Gastrocnemius medialis (tissue), 4 donors: ENCODE results near the gene COLEC11. TPM values are rescaled to one million over a fixed set of nuclear protein-coding genes. Genes with fewer than 3 reads are reported as not detected.
A peak's percentile ranks its signal among the peaks of the same experiment; 100 is the strongest.

Experiments
- ATAC-seq, 2 donors: fragments of 150-250 bp; one replicate each; pipeline ENCODE4 v1.9.1; 2016
- DNase-seq, 2 donors: peaks; one replicate each; pipeline ENCODE4 v3.0.0-alpha.2; 2019
- H3K27ac ChIP-seq, 4 donors: fragments of 200-600 bp; sonication (generic); 1 replicate in 1 of 4; 2 replicates in 3 of 4; pipeline ENCODE4 v1.5.1; 2016 to 2018; ENCODE audit warnings: mild to moderate bottlenecking in 2 of 4, moderate library complexity in 1 of 4
- H3K27me3 ChIP-seq, 3 donors: fragments of 200-600 bp; sonication (generic) in 2 of 3; 1 replicate in 1 of 3; 2 replicates in 2 of 3; pipeline versions ENCODE4 v1.5.1 to v1.6.0; 2016 to 2019; ENCODE audit warnings: mild to moderate bottlenecking in 1 of 3, moderate library complexity in 1 of 3
- H3K36me3 ChIP-seq, 2 donors: fragments of 200-600 bp; sonication (generic) in 1 of 2; one replicate each; pipeline ENCODE4 v1.5.1; 2017 to 2018
- H3K4me1 ChIP-seq, 2 donors: fragments of 200-600 bp; sonication (generic) in 1 of 2; one replicate each; pipeline ENCODE4 v1.5.1; 2016 to 2017; ENCODE audit warnings: mild to moderate bottlenecking in 2 of 2
- H3K4me3 ChIP-seq, 4 donors: fragments of 200-600 bp; sonication (generic) in 3 of 4; 1 replicate in 1 of 4; 2 replicates in 3 of 4; pipeline ENCODE4 v1.5.1; 2016 to 2019; ENCODE audit warnings: mild to moderate bottlenecking in 2 of 4
- H3K9me3 ChIP-seq, 3 donors: fragments of 200-600 bp; sonication (generic) in 2 of 3; 1 replicate in 1 of 3; 2 replicates in 2 of 3; pipeline ENCODE4 v1.5.1; 2016 to 2019
- CTCF ChIP-seq, 5 experiments: fragments of 450-650 bp in 3 of 5; fragments of 200-600 bp in 2 of 5; sonication (generic) in 2 of 5; IDR thresholded peaks in 4 of 5; conservative IDR thresholded peaks in 1 of 5; 1 replicate in 4 of 5; 2 replicates in 1 of 5; pipeline ENCODE4 v1.5.1; 2016 to 2019; ENCODE audit warnings: antibody characterized with exemption in 5 of 5, mild to moderate bottlenecking in 3 of 5, moderate library complexity in 3 of 5
- POLR2A ChIP-seq, 2 donors: fragments of 450-650 bp; IDR thresholded peaks; one replicate each; pipeline ENCODE4 v1.6.1; 2017; ENCODE audit warnings: antibody characterized with exemption in 2 of 2, mild to moderate bottlenecking in 2 of 2, moderate library complexity in 2 of 2
- in situ Hi-C, 4 donors: fragments of 200-750 bp; cut with MboI; loops; one replicate each; pipeline versions ENCODE4 v1.15.0 to v1.8.0; 2017; ENCODE audit warnings: low sequenced_read_pairs in 4 of 4
- intact Hi-C: fragments of 100-400 bp; cut with DNase I; formaldehyde crosslinking; loops from one replicate; pipeline ENCODE4 v1.15.1; 2023; ENCODE audit warnings: low total_unique reads
- total RNA-seq, 4 donors: library from RNA; depleted of rRNA; stranded (reverse); fragments of >200 nt; gene quantifications; one replicate each; pipeline versions ENCODE4 v1.1.0 to v1.2.3, GENCODE V29; 2016

Gene COLEC11
- total RNA-seq, 4 donors from 2014 or later, result 0.29 to 0.36 TPM; not detected in 2

DNA sequence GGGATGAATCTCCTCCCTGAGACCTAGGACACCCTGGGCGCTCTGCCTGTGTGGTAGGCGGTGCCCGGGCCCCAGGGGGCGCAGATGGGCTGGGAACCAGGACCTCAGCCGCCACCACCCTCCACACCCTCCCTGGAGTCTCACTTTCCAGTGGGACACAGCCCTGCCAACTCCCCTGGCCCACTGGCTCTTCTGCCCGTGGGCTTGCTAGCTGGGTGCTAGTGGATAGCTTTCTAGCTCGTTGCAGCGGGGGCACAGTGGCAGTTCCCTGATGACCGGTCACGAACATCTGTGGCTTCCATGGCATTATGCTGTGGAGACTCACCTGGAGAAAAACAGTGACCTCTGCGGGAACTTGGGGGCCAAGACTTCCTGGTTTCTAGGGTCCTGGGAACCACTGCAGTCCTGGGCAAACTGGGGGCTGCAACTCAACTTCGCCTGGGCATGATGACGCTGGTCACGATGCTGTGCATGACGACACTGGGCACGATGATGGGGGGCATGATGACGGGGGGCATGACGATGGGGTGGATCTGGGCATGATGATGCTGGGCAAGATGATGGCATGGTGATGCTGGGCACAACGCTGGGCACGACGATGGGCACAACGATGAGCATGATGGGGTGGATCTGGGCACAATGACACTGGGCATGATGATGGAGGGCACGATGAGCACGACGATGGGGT is 32.0 kb downstream of the COLEC11 start:
- no peaks in the 10 kb centered on the region for H3K9me3 ChIP-seq

GRCh38 chr2:3627500-3628100 is 32.7 kb downstream of the COLEC11 start:
- H3K27me3 ChIP-seq, result no peaks in the 10 kb centered on the region
- ATAC-seq (no peak), DNase-seq (no peak)
- no peak for TF ChIP-seq CTCF (IDR thresholded peaks at IDR 0.05 in 4 of 5, conservative IDR thresholded peaks at IDR 0.05 in 1 of 5)
- TF ChIP-seq POLR2A (IDR thresholded peaks at IDR 0.05), result no peak
- intact Hi-C loops (no loop called here), in situ Hi-C loops (no loop called here)
- no peaks in the 10 kb centered on the region for H3K4me1 ChIP-seq
- H3K27ac ChIP-seq, result no peak overlapping the region
- no peaks in the 10 kb centered on the region for H3K9me3 ChIP-seq
- no peaks in the 10 kb centered on the region for H3K36me3 ChIP-seq
- no peak overlapping the region for H3K4me3 ChIP-seq

More for the DNA sequence above, 32.0 kb downstream of the COLEC11 start:
- no peak for DNase-seq
- intact Hi-C loops, result no loop called here
- no peak for ATAC-seq
- no peak for TF ChIP-seq CTCF (IDR thresholded peaks at IDR 0.05 in 4 of 5, conservative IDR thresholded peaks at IDR 0.05 in 1 of 5)
- no peak for TF ChIP-seq POLR2A (IDR thresholded peaks at IDR 0.05)
- no peak overlapping the region for H3K4me3 ChIP-seq
- H3K36me3 ChIP-seq, result no peaks in the 10 kb centered on the region
- in situ Hi-C loops, result no loop called here
- H3K27ac ChIP-seq, result peak overlapping the region in 3 of 4 donors; percentile 42 to 52 (median 51)
- H3K4me1 ChIP-seq, result no peaks in the 10 kb centered on the region
- no peaks in the 10 kb centered on the region for H3K27me3 ChIP-seq

GRCh38 chr2:3628241-3628679 is 33.3 kb downstream of the COLEC11 start:
- H3K4me3 ChIP-seq, result no peak overlapping the region
- no peaks in the 10 kb centered on the region for H3K36me3 ChIP-seq
- H3K9me3 ChIP-seq, result no peaks in the 10 kb centered on the region
- ATAC-seq, result no peak
- no peak for TF ChIP-seq CTCF (IDR thresholded peaks at IDR 0.05 in 4 of 5, conservative IDR thresholded peaks at IDR 0.05 in 1 of 5)
- TF ChIP-seq POLR2A (IDR thresholded peaks at IDR 0.05), result no peak
- intact Hi-C loops (no loop called here), in situ Hi-C loops (no loop called here)
- no peak overlapping the region for H3K27ac ChIP-seq
- DNase-seq, result no peak
- H3K27me3 ChIP-seq, result no peaks in the 10 kb centered on the region
- H3K4me1 ChIP-seq, result no peaks in the 10 kb centered on the region

DNA sequence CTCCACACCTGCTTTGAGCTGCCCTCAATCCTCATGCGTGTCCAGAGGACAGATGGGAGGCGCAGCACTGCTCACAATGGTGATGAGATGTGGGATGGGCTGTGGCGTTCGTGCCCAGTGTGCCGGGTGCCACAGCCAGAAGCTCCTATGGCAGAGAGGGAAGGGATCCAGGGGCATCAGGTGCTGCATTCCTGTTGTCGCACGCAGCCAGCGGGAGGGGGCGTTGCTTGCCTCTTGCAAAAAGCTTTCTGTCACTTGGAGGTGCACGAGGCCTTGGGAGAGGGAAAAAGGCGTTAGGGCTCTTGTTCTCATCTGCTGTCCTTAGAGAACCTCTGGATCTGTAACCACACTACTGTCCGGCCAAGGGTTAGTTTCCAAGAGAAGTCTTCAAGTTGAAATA is 33.9 kb downstream of the COLEC11 start:
- in situ Hi-C loops, result no loop called here
- ATAC-seq (no peak), DNase-seq (no peak)
- H3K4me3 ChIP-seq, result no peak overlapping the region
- intact Hi-C loops, result no loop called here
- TF ChIP-seq POLR2A (IDR thresholded peaks at IDR 0.05), result no peak
- no peaks in the 10 kb centered on the region for H3K9me3 ChIP-seq
- no peak overlapping the region for H3K27ac ChIP-seq
- no peaks in the 10 kb centered on the region for H3K27me3 ChIP-seq
- H3K4me1 ChIP-seq, result no peaks in the 10 kb centered on the region
- H3K36me3 ChIP-seq, result no peaks in the 10 kb centered on the region

DNA sequence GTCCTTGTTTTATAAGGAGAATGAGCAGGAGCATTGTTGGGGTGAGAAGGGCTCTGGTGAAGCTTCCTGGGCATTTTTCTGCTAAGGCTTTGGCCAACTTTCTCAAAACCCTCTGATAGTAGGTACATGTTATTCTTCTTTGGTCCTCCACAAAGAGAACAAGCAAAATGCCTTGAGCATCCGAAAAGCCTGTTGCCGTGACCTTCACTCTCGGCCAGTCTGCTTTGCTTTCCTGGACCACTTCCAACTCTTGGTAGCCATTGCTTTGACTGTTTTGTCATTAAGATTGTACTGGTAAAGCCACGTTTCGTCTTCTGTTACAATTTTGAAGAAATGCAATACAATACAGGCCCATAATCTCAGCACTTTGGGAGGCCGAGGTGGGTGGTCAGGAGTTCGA is 35.7 kb downstream of the COLEC11 start:
- DNase-seq, result no peak
- ATAC-seq, result no peak
- H3K4me1 ChIP-seq, result no peaks in the 10 kb centered on the region
- in situ Hi-C loops, result no loop called here
- TF ChIP-seq CTCF (IDR thresholded peaks at IDR 0.05 in 4 of 5, conservative IDR thresholded peaks at IDR 0.05 in 1 of 5), result no peak
- TF ChIP-seq POLR2A (IDR thresholded peaks at IDR 0.05), result no peak
- no peaks in the 10 kb centered on the region for H3K36me3 ChIP-seq
- H3K27me3 ChIP-seq, result no peaks in the 10 kb centered on the region
- no peaks in the 10 kb centered on the region for H3K9me3 ChIP-seq
- H3K27ac ChIP-seq, result no peak overlapping the region
- no peak overlapping the region for H3K4me3 ChIP-seq
- intact Hi-C loops, result no loop called here
